ENCODE data around the gene UEVLD.

DNA sequence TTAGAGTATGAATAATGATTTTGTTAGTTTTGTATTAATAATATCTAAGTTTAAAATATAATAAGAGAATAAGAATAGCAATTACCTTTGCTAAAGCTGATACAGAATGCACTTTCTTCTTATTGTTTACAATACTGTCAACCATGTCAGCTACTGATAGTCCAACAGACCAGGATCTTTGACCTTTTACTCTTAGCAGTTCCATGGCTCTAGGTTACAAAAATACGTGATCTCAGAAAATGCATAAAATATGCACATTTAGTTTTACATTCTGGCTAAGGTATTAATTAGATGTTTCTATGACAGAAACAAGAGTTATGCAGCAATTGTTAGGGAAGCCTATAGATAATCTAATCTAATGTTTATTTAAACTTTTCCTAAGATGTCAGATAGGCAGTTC lies 54.3 kb downstream of the UEVLD start:
- TF ChIP-seq, protein P1, sequence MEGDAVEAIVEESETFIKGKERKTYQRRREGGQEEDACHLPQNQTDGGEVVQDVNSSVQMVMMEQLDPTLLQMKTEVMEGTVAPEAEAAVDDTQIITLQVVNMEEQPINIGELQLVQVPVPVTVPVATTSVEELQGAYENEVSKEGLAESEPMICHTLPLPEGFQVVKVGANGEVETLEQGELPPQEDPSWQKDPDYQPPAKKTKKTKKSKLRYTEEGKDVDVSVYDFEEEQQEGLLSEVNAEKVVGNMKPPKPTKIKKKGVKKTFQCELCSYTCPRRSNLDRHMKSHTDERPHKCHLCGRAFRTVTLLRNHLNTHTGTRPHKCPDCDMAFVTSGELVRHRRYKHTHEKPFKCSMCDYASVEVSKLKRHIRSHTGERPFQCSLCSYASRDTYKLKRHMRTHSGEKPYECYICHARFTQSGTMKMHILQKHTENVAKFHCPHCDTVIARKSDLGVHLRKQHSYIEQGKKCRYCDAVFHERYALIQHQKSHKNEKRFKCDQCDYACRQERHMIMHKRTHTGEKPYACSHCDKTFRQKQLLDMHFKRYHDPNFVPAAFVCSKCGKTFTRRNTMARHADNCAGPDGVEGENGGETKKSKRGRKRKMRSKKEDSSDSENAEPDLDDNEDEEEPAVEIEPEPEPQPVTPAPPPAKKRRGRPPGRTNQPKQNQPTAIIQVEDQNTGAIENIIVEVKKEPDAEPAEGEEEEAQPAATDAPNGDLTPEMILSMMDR (IDR thresholded peaks at IDR 0.05): no peak
- no peak for TF ChIP-seq POLR2AphosphoS5 (IDR thresholded peaks at IDR 0.05)
